GM12878 (cell line): ENCODE data around the gene TM7SF3. TPM values are rescaled to one million over a fixed set of nuclear protein-coding genes. Genes with fewer than 3 reads are reported as not detected.
A peak's percentile ranks its signal among the peaks of the same experiment; 100 is the strongest.

Experiments
- ATAC-seq: fragments of 200-7000 bp; cut with Tn5 transposase; 3 replicates; pipeline ENCODE4 v1.9.1; 2020; ENCODE audit warnings: mild to moderate bottlenecking, moderate library complexity
- BruUV-seq: library from RNA; stranded (reverse); fragments of 400-500 nt; replicated peaks from 2 replicates; lab custom pipeline; 2021; lab: Mats Ljungman, UMichigan
- CTCF ChIA-PET: fragments of 300-600 bp; sonication (Branson Sonifier 250); formaldehyde crosslinking; extraction: SDS; loops from one replicate; lab custom pipeline; 2021; ENCODE audit warnings: inconsistent platforms; lab: Yijun Ruan, JAX
- POLR2A ChIA-PET: fragments of 350-600 bp; formaldehyde crosslinking; extraction: SDS; loops from one replicate; lab custom pipeline; 2021; ENCODE audit warnings: inconsistent platforms; lab: Charles Lee
- RAD21 ChIA-PET: fragments of 300-600 bp; sonication (Branson Sonifier 250); formaldehyde crosslinking; loops from one replicate; lab custom pipeline; 2023; ENCODE audit warnings: antibody characterized with exemption; ENCODE audit not compliant: unreplicated experiment; lab: Charles Lee
- SMC1A ChIA-PET: fragments of 300-600 bp; sonication (Branson Sonifier 250); formaldehyde crosslinking; loops from one replicate; lab custom pipeline; 2023; ENCODE audit not compliant: unreplicated experiment, uncharacterized antibody; lab: Charles Lee
- DNase-seq: peaks from one replicate; pipeline ENCODE4 v3.0.0-alpha.2; 2011; ENCODE audit warnings: low read depth, low spot score
- FAIRE-seq: peaks from 3 replicates; lab custom pipeline; 2011; peaks lifted over from hg19 to GRCh38; lab: Jason Lieb, UNC
- H2AFZ ChIP-seq: 2 replicates; pipeline ENCODE4 v1.6.0; 2011; ENCODE audit warnings: low read depth, low read length, control low read depth; ENCODE audit not compliant: control insufficient read depth
- H3K27ac ChIP-seq: 2 replicates; pipeline ENCODE4 v1.5.1; 2011; ENCODE audit warnings: control low read depth; ENCODE audit not compliant: control insufficient read depth, insufficient read depth
- H3K27me3 ChIP-seq, 2 experiments: replicated peaks in 1 of 2; 2 replicates each; pipeline versions ENCODE4 v1.6.0 to v1.6.1; 2011; ENCODE audit warnings: low read length in 1 of 2; ENCODE audit not compliant: control insufficient read depth in 2 of 2, insufficient read depth in 2 of 2
- H3K36me3 ChIP-seq, 2 experiments: 2 replicates each; pipeline ENCODE4 v1.5.1; 2011; ENCODE audit warnings: low read length in 1 of 2; ENCODE audit not compliant: control insufficient read depth in 2 of 2, insufficient read depth in 2 of 2
- H3K4me1 ChIP-seq: 2 replicates; pipeline ENCODE4 v1.6.1; 2011; ENCODE audit warnings: mild to moderate bottlenecking, low read length, moderate library complexity, mixed read lengths; ENCODE audit not compliant: control insufficient read depth, insufficient read depth
- H3K4me2 ChIP-seq: 2 replicates; pipeline ENCODE4 v1.6.0; 2011; ENCODE audit warnings: control low read depth; ENCODE audit not compliant: control insufficient read depth, insufficient read depth
- H3K4me3 ChIP-seq: fragments of 200-600 bp; sonication (generic); 2 replicates; pipeline ENCODE4 v1.5.1; 2016
- H3K79me2 ChIP-seq: 2 replicates; pipeline ENCODE4 v1.6.0; 2011; ENCODE audit warnings: low read length; ENCODE audit not compliant: control insufficient read depth, insufficient read depth
- H3K9ac ChIP-seq: 2 replicates; pipeline ENCODE4 v1.8.0; 2011; ENCODE audit warnings: low read length, control low read depth, mixed read lengths; ENCODE audit not compliant: control insufficient read depth, insufficient read depth
- H3K9me3 ChIP-seq: replicated peaks from 3 replicates; pipeline ENCODE4 v1.5.1; 2011; ENCODE audit warnings: mild to moderate bottlenecking, low read length; ENCODE audit not compliant: control insufficient read depth, insufficient read depth
- H4K20me1 ChIP-seq: 2 replicates; pipeline ENCODE4 v1.6.0; 2011; ENCODE audit not compliant: control insufficient read depth, insufficient read depth
- CHD2 ChIP-seq: IDR thresholded peaks from 2 replicates; pipeline ENCODE4 v1.6.1; 2011; ENCODE audit warnings: low read depth, low read length, improper control_type of control experiment, borderline replicate concordance
- NBN ChIP-seq: fragments of 450-650 bp; IDR thresholded peaks from 2 replicates; pipeline ENCODE4 v1.6.1; 2016
- SIX5 ChIP-seq: IDR thresholded peaks from 2 replicates; pipeline ENCODE4 v1.6.1; 2011; ENCODE audit warnings: mild to moderate bottlenecking, low read depth, low read length, moderate library complexity; ENCODE audit not compliant: severe bottlenecking
- SUZ12 ChIP-seq: fragments of 200-600 bp; sonication (generic); IDR thresholded peaks from one replicate; pipeline ENCODE4 v1.6.1; 2018; ENCODE audit warnings: antibody characterized with exemption, mild to moderate bottlenecking; ENCODE audit not compliant: unreplicated experiment
- ZNF217 ChIP-seq: fragments of 450-650 bp; IDR thresholded peaks from 2 replicates; pipeline ENCODE4 v1.6.1; 2017; ENCODE audit warnings: antibody characterized with exemption, mild to moderate bottlenecking
- ZNF687 ChIP-seq: fragments of 450-650 bp; IDR thresholded peaks from 2 replicates; pipeline ENCODE4 v1.6.1; 2017; ENCODE audit warnings: mild to moderate bottlenecking, moderate library complexity
- WGBS: methylation state at CpG from one replicate; pipeline ENCODE4 v1.1.6; 2016; ENCODE audit warnings: low lambda C conversion rate; ENCODE audit not compliant: insufficient replicate concordance, insufficient coverage; ENCODE audit errors: missing lambda C conversion rate; 5-methylcytosine and 5-hydroxymethylcytosine counted together
- in situ Hi-C: fragments of 300-500 bp; cut with MboI; formaldehyde crosslinking; loops from 9 replicates; pipeline ENCODE4 v1.14.3; 2018; ENCODE audit warnings: mixed read lengths
- intact Hi-C: fragments of 100-400 bp; cut with micrococcal nuclease; formaldehyde crosslinking; loops from one replicate; pipeline ENCODE4 v1.14.2; 2022; ENCODE audit not compliant: unreplicated experiment
- polyA plus RNA-seq, 11 experiments: library from polyadenylated mRNA; depleted of rRNA in 4 of 11; unstranded in 6 of 11; stranded (reverse) in 5 of 11; fragments of >200 nt; fragmentation: Nextera tagmentation in 4 of 11; fragmentation: Illumina TruSeq in 1 of 11; extraction: Ambion mirVana in 4 of 11; extraction: Trizol in 1 of 11; gene quantifications; 1 replicate in 1 of 11; 2 replicates in 10 of 11; pipeline versions ENCODE4 v1.2.1 to v1.2.3, GENCODE V29; 2011 to 2016; ENCODE audit warnings: inconsistent platforms in 2 of 11, missing spikeins in 2 of 11, low read depth in 1 of 11
- total RNA-seq, 4 experiments: library from RNA; depleted of rRNA in 3 of 4; stranded (reverse); fragments of >200 nt in 3 of 4; fragmentation: Illumina TruSeq in 1 of 4; extraction: Trizol in 1 of 4; gene quantifications; 2 replicates each; pipeline versions ENCODE4 v1.2.1 to v1.2.3, GENCODE V29; 2013 to 2021
- TF ChIP-seq, protein P1 (sequence below): fragments of 450-650 bp; IDR thresholded peaks from 2 replicates; pipeline ENCODE4 v1.6.1; 2016; ENCODE audit warnings: mild to moderate bottlenecking
- TF ChIP-seq, protein P2 (sequence below): fragments of 450-650 bp; IDR thresholded peaks from 2 replicates; pipeline ENCODE4 v1.6.1; 2017; ENCODE audit warnings: low read depth, mild to moderate bottlenecking, moderate library complexity
- TF ChIP-seq, protein P3 (sequence below): fragments of 450-650 bp; IDR thresholded peaks from 2 replicates; pipeline ENCODE4 v1.6.1; 2017; ENCODE audit warnings: mild to moderate bottlenecking, low read depth, inconsistent platforms; ENCODE audit not compliant: poor library complexity, severe bottlenecking

The TM7SF3 gene
- total and polyA plus RNA-seq, 10 of the 15 experiments (the other 5 are each of a cell fraction or from before 2014, with no cell fraction given) = 31.4 to 341 (median 74.8) TPM

DNA sequence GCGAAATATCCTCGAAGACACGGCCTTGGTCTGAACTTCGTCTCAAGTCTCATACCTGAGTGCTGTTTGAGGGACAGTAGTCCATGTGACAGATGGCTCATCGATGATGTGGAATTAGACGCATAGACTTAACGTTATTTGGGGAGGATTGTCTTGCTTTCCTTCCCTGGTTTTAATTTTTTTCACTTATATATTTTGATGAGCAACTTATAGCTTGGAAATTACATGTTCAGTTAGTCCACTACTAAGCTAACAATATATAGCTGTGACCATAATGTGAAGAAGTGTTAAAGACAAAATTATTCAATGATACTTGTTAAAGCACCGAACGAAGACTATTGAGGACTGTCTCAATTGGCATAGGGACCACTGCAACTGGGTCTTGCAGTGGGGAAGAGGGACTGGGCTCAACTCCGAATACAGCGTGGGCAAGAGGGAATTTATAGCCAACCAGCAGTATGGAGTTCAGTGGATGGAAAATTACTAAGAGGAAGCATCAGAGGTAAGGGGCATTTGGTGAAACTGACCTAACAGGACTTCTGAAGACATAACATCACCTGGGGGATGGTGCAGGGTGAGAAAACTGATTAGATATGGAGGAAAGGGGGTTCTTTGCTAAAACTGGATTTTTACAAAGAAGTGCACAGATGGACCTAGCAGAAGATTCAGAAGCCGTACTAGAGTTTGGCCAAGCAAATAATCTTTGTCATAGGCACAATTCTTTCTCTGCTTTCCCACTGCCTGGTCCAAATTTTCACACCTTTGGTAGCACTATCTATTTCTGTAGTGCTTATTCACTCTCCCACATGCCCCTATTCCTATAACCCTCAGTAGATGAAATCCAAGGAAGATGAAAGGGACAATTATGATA lies 910 bp upstream of the TM7SF3 start:
- WGBS = 28% methylated on average over 12 of the region's 12 CpGs
- ChIA-PET RAD21 (interaction anchor here (0.6 to 10.8 kb wide), 42 partner anchors 9 to 422 kb away, joined by 3 to 216 read pairs (median 5); partner anchors contain the start of genes ITPR2, MED21 and STK38L), POLR2A (interaction anchor here (0.9 to 1.5 kb wide), 5 partner anchors 127 to 369 kb away, joined by 3 to 7 read pairs (median 4); partner anchors contain the start of genes BMAL2 and ITPR2), CTCF (interaction anchor here (0.6 to 15.9 kb wide), 57 partner anchors 7 to 896 kb away, joined by 3 to 294 read pairs (median 4); partner anchors contain the start of genes ITPR2 and MED21), SMC1A (interaction anchor here (0.6 to 11.1 kb wide), 48 partner anchors 10 to 692 kb away, joined by 3 to 198 read pairs (median 4); partner anchors contain the start of gene STK38L)
- Histone ChIP-seq H3K27ac (peak overlapping the region; percentile 94), H3K4me1 (peaks cover 13% of the 10 kb centered on the region), H3K4me2 (peak overlapping the region; percentile 97), H2AFZ (peak overlapping the region; percentile 96), H3K27me3 (no peaks in the 10 kb centered on the region), H3K4me3 (peak overlapping the region; percentile 48; the same call in 1 of the 2 replicates), H3K9ac (peak overlapping the region; percentile 83), H3K36me3 (no peaks in the 10 kb centered on the region), H3K9me3 (no peaks in the 10 kb centered on the region), H4K20me1 (no peaks in the 10 kb centered on the region), H3K79me2 (peaks cover 39% of the 10 kb centered on the region)
- BruUV-seq = no TSS peak
- no peak for DNase-seq
- ATAC-seq = no peak
- FAIRE-seq = peak; percentile 7
- in situ Hi-C loops (no loop called here), intact Hi-C loops (loop anchor here (1.0 to 5.0 kb wide), 9 partner anchors 43 to 367 kb away; partner anchors contain the start of genes FGFR1OP2, ITPR2 and STK38L)
- TF ChIP-seq, protein P1, sequence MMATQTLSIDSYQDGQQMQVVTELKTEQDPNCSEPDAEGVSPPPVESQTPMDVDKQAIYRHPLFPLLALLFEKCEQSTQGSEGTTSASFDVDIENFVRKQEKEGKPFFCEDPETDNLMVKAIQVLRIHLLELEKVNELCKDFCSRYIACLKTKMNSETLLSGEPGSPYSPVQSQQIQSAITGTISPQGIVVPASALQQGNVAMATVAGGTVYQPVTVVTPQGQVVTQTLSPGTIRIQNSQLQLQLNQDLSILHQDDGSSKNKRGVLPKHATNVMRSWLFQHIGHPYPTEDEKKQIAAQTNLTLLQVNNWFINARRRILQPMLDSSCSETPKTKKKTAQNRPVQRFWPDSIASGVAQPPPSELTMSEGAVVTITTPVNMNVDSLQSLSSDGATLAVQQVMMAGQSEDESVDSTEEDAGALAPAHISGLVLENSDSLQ = peak; percentile 55
- TF ChIP-seq SIX5 (no peak), NBN (0 out of 2 replicates have a peak, but pooled peaks have one; percentile 6), SUZ12 (no peak), ZNF687 (peak; percentile 46), CHD2 (no peak), ZNF217 (no peak)
- TF ChIP-seq, protein P2, sequence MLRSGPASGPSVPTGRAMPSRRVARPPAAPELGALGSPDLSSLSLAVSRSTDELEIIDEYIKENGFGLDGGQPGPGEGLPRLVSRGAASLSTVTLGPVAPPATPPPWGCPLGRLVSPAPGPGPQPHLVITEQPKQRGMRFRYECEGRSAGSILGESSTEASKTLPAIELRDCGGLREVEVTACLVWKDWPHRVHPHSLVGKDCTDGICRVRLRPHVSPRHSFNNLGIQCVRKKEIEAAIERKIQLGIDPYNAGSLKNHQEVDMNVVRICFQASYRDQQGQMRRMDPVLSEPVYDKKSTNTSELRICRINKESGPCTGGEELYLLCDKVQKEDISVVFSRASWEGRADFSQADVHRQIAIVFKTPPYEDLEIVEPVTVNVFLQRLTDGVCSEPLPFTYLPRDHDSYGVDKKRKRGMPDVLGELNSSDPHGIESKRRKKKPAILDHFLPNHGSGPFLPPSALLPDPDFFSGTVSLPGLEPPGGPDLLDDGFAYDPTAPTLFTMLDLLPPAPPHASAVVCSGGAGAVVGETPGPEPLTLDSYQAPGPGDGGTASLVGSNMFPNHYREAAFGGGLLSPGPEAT = no peak
- TF ChIP-seq, protein P3, sequence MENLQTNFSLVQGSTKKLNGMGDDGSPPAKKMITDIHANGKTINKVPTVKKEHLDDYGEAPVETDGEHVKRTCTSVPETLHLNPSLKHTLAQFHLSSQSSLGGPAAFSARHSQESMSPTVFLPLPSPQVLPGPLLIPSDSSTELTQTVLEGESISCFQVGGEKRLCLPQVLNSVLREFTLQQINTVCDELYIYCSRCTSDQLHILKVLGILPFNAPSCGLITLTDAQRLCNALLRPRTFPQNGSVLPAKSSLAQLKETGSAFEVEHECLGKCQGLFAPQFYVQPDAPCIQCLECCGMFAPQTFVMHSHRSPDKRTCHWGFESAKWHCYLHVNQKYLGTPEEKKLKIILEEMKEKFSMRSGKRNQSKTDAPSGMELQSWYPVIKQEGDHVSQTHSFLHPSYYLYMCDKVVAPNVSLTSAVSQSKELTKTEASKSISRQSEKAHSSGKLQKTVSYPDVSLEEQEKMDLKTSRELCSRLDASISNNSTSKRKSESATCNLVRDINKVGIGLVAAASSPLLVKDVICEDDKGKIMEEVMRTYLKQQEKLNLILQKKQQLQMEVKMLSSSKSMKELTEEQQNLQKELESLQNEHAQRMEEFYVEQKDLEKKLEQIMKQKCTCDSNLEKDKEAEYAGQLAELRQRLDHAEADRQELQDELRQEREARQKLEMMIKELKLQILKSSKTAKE = peak; percentile 5
